ENCODE measurements around the gene FKBP8. TPM values are rescaled to one million over a fixed set of nuclear protein-coding genes. Genes with fewer than 3 reads are reported as not detected.

Gene FKBP8
- total RNA-seq, 2 experiments from 2014 or later, result 168 to 170 TPM

- Mint-ChIP-seq H3K36me3 (no peaks in the 10 kb centered on the region), H3K27me3 (no peaks in the 10 kb centered on the region), H3K4me1 (peaks cover 75% of the 10 kb centered on the region), H3K9me3 (no peaks in the 10 kb centered on the region), H3K27ac (no peak overlapping the region), H3K4me3 (no peak overlapping the region)
- no peak for DNase-seq
Measured at GRCh38 chr19:18503971-18504885, 39.1 kb downstream of the FKBP8 start.

GRCh38 chr19:18503337-18503970 is 39.9 kb downstream of the FKBP8 start:
- peak overlapping the region; percentile 8 for H3K27ac Mint-ChIP-seq
- peaks cover 78% of the 10 kb centered on the region for H3K4me1 Mint-ChIP-seq
- DNase-seq, result no peak
- no peaks in the 10 kb centered on the region for H3K9me3 Mint-ChIP-seq
- H3K4me3 Mint-ChIP-seq, result no peak overlapping the region
- H3K27me3 Mint-ChIP-seq, result no peaks in the 10 kb centered on the region
- H3K36me3 Mint-ChIP-seq, result no peaks in the 10 kb centered on the region

- no peak for DNase-seq
- peak overlapping the region; percentile 8 for H3K27ac Mint-ChIP-seq
- peaks cover 79% of the 10 kb centered on the region for H3K4me1 Mint-ChIP-seq
- H3K4me3 Mint-ChIP-seq, result no peak overlapping the region
- H3K36me3 Mint-ChIP-seq, result no peaks in the 10 kb centered on the region
- no peaks in the 10 kb centered on the region for H3K27me3 Mint-ChIP-seq
- no peaks in the 10 kb centered on the region for H3K9me3 Mint-ChIP-seq
Measured at GRCh38 chr19:18502638-18503294, 40.6 kb downstream of the FKBP8 start.

- Mint-ChIP-seq H3K9me3 (no peaks in the 10 kb centered on the region), H3K4me1 (peaks cover 76% of the 10 kb centered on the region), H3K36me3 (no peaks in the 10 kb centered on the region), H3K4me3 (no peak overlapping the region), H3K27me3 (no peaks in the 10 kb centered on the region), H3K27ac (no peak overlapping the region)
- no peak for DNase-seq
Measured at GRCh38 chr19:18502246-18502637, 41.1 kb downstream of the FKBP8 start.

- H3K27me3 Mint-ChIP-seq, result no peaks in the 10 kb centered on the region
- H3K9me3 Mint-ChIP-seq, result no peaks in the 10 kb centered on the region
- no peaks in the 10 kb centered on the region for H3K36me3 Mint-ChIP-seq
- DNase-seq, result no peak
- no peak overlapping the region for H3K27ac Mint-ChIP-seq
- peaks cover 76% of the 10 kb centered on the region for H3K4me1 Mint-ChIP-seq
- H3K4me3 Mint-ChIP-seq, result no peak overlapping the region
Measured at GRCh38 chr19:18501832-18502231, 41.5 kb downstream of the FKBP8 start.

GRCh38 chr19:18501351-18501750 is 42.0 kb downstream of the FKBP8 start:
- no peak overlapping the region for H3K27ac Mint-ChIP-seq
- DNase-seq, result no peak
- H3K9me3 Mint-ChIP-seq, result no peaks in the 10 kb centered on the region
- H3K27me3 Mint-ChIP-seq, result no peaks in the 10 kb centered on the region
- H3K4me3 Mint-ChIP-seq, result no peak overlapping the region
- H3K4me1 Mint-ChIP-seq, result peaks cover 75% of the 10 kb centered on the region
- no peaks in the 10 kb centered on the region for H3K36me3 Mint-ChIP-seq

- H3K27ac Mint-ChIP-seq, result no peak overlapping the region
Measured at GRCh38 chr19:18500799-18501198, 42.6 kb downstream of the FKBP8 start.

GRCh38 chr19:18500376-18500775 is 43.0 kb downstream of the FKBP8 start:
- DNase-seq, result no peak
- no peaks in the 10 kb centered on the region for H3K9me3 Mint-ChIP-seq
- no peak overlapping the region for H3K4me3 Mint-ChIP-seq
- no peak overlapping the region for H3K27ac Mint-ChIP-seq
- H3K27me3 Mint-ChIP-seq, result no peaks in the 10 kb centered on the region
- H3K36me3 Mint-ChIP-seq, result no peaks in the 10 kb centered on the region
- peaks cover 75% of the 10 kb centered on the region for H3K4me1 Mint-ChIP-seq

More at GRCh38 chr19:18500799-18501198, 42.6 kb downstream of the FKBP8 start:
- Mint-ChIP-seq H3K9me3 (no peaks in the 10 kb centered on the region), H3K4me3 (no peak overlapping the region), H3K4me1 (peaks cover 76% of the 10 kb centered on the region), H3K27me3 (no peaks in the 10 kb centered on the region), H3K36me3 (no peaks in the 10 kb centered on the region)
- DNase-seq, result no peak

GRCh38 chr19:18499055-18499775 is 44.2 kb downstream of the FKBP8 start:
- Mint-ChIP-seq H3K9me3 (no peaks in the 10 kb centered on the region), H3K4me1 (peaks cover 77% of the 10 kb centered on the region), H3K27ac (peak overlapping the region; percentile 63), H3K36me3 (no peaks in the 10 kb centered on the region), H3K4me3 (no peak overlapping the region), H3K27me3 (no peaks in the 10 kb centered on the region)
- DNase-seq, result no peak

GRCh38 chr19:18496980-18497256 is 46.5 kb downstream of the FKBP8 start:
- H3K4me3 Mint-ChIP-seq, result no peak overlapping the region
- no peak for DNase-seq
- H3K4me1 Mint-ChIP-seq, result peaks cover 69% of the 10 kb centered on the region
- H3K27me3 Mint-ChIP-seq, result no peaks in the 10 kb centered on the region
- H3K27ac Mint-ChIP-seq, result peak overlapping the region; percentile 9
- H3K36me3 Mint-ChIP-seq, result no peaks in the 10 kb centered on the region
- H3K9me3 Mint-ChIP-seq, result no peaks in the 10 kb centered on the region

- Mint-ChIP-seq H3K27ac (peak overlapping the region; percentile 82), H3K4me3 (peak overlapping the region; percentile 18), H3K27me3 (no peaks in the 10 kb centered on the region), H3K9me3 (no peaks in the 10 kb centered on the region), H3K36me3 (no peaks in the 10 kb centered on the region), H3K4me1 (peaks cover 65% of the 10 kb centered on the region)
- DNase-seq, result peak; percentile 61
Measured at GRCh38 chr19:18496167-18496979, 47.0 kb downstream of the FKBP8 start.

GRCh38 chr19:18495204-18495911 is 48.0 kb downstream of the FKBP8 start:
- no peaks in the 10 kb centered on the region for H3K36me3 Mint-ChIP-seq
- peak overlapping the region; percentile 18 for H3K4me3 Mint-ChIP-seq
- H3K9me3 Mint-ChIP-seq, result no peaks in the 10 kb centered on the region
- no peaks in the 10 kb centered on the region for H3K27me3 Mint-ChIP-seq
- DNase-seq, result no peak
- peak overlapping the region; percentile 82 for H3K27ac Mint-ChIP-seq
- peaks cover 56% of the 10 kb centered on the region for H3K4me1 Mint-ChIP-seq

- H3K36me3 Mint-ChIP-seq, result no peaks in the 10 kb centered on the region
- H3K4me1 Mint-ChIP-seq, result peaks cover 49% of the 10 kb centered on the region
- DNase-seq, result no peak
- H3K4me3 Mint-ChIP-seq, result no peak overlapping the region
- no peaks in the 10 kb centered on the region for H3K9me3 Mint-ChIP-seq
- H3K27me3 Mint-ChIP-seq, result no peaks in the 10 kb centered on the region
- peak overlapping the region; percentile 65 for H3K27ac Mint-ChIP-seq
Measured at GRCh38 chr19:18494267-18494607, 49.1 kb downstream of the FKBP8 start.

Measured in activated naive CD8-positive, alpha-beta T cell treated with anti-CD3 and anti-CD28 coated beads for 36 hours (primary cell).